Cerebellar cortex (tissue), 1 donor: Measurements from ENCODE around the gene CASTOR2.
"Not testable (repeated sequence)": the region's sequence is repeated elsewhere in the genome, so short reads cannot be mapped to it uniquely, and the experiment has no call there.

ENCODE experiments used
- DNase-seq: peaks from one replicate; pipeline ENCODE4 v3.0.0-alpha.2; 2015; ENCODE audit warnings: low spot score

The CASTOR2 gene

DNA sequence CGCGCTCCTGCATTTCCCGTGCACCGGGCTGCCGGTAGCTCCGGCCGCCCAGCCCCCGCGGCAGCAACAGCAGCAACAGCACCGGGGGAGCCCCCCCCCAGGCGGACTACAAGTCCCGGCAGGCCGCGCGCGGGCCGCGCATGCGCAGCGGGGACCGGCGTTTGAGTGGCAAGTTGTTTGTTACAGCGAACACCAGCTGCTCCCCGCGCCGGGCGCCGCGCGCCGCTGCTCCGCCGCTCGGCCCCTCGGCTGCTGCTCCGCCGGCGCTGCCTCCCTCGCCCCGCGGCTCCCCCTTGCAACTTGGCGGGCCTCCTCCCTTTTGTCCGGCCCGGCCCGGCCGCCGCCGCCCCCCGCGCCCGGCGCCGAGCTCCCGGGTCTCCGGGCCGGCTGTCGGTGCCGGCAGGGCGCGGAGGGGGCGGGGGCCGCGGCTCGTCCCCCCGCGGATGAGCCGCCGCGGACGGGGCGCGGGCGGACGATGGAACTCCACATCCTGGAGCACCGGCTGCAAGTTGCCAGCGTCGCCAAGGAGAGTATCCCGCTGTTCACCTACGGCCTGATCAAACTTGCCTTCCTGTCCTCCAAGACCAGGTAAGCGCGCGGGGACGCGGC lies at the start of gene CASTOR2:
Gene CASTOR2 (plus strand): TSS at position 195 of the 609 bp plus-strand sequence. CDS start 281 bp downstream, at position 476.
- DNase-seq: not testable (repeated sequence)

DNA sequence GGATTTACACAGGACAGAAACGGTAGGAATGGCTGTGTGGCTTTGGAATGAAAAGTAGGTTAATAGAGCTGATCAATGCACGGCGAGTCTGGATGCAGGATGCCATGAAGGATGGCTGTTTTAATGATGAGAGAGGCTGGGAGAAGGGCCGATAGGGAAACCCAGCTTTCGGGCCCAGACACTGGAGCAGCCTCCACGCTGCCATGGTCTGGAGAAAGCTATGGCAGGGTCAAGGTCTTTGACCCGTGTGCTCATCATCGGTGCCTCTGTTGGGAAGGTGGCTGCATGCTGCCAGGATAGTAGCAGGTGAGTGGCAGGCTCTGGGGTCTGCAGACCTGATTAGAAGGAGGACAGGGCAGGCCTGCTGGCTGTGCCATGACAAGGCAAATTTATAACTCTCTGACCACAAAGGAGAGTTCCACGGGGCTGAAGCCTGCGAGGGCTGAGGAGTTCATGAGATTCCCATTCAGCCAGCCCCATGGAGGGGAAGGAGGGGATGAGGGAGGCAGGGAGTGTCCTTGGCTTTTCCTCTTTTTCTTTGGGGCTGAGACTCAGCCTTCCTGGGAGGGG lies 42.1 kb upstream of the CASTOR2 start:
- not testable (repeated sequence) for DNase-seq

DNA sequence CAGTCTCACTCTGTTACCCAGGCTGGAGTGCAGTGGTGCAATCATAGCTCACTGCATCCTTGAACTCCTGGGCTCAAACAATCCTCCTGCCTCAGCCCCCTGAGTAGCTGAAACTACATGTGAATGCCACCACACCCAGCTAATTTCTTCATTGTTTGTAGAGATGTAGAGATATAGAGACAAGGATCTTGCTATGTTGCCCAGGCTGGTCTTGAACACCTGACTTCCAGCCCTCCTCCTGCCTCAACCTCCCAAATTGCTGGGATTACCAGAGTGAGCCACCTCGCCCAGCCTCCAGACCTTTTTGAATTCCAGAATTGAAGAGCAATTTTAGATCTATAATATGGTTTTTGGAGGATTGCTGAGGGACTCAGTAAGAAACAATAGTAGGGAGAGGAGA lies 40.9 kb upstream of the CASTOR2 start:
- DNase-seq: not testable (repeated sequence)

GRCh38 chr7:74926968-74927367 lies 37.5 kb upstream of the CASTOR2 start:
- DNase-seq: not testable (repeated sequence)

GRCh38 chr7:74931563-74932328 lies 32.8 kb upstream of the CASTOR2 start:
- DNase-seq: not testable (repeated sequence)

- not testable (repeated sequence) for DNase-seq
Observed at GRCh38 chr7:74939429-74939828, 25.1 kb upstream of the CASTOR2 start.

GRCh38 chr7:74941302-74942069 lies 23.0 kb upstream of the CASTOR2 start:
- not testable (repeated sequence) for DNase-seq

DNA sequence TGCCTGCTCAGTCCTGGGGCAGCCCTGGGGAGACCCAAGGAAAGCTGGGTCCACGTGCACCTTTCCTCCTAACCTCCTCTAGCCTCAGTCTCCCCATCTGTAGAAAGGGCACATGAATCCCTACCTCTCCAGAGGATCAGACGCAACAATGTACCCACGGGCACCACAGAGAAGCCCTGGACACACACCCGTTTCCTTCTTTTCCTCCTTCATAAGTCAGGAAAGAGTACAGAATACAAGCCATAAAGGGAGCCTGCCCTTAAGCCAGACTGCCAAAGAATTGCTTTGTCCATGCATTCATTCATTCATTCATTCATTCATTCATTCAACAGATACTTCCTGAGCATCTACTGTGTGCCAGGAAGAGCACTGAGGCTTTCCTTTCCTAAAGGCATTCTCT lies 20.6 kb upstream of the CASTOR2 start:
- not testable (repeated sequence) for DNase-seq

GRCh38 chr7:74947741-74948140 lies 16.8 kb upstream of the CASTOR2 start:
- DNase-seq: not testable (repeated sequence)

GRCh38 chr7:74953774-74954173 lies 10.7 kb upstream of the CASTOR2 start:
- DNase-seq: not testable (repeated sequence)

- DNase-seq: not testable (repeated sequence)
Observed at GRCh38 chr7:74958328-74958727, 6.2 kb upstream of the CASTOR2 start.

DNA sequence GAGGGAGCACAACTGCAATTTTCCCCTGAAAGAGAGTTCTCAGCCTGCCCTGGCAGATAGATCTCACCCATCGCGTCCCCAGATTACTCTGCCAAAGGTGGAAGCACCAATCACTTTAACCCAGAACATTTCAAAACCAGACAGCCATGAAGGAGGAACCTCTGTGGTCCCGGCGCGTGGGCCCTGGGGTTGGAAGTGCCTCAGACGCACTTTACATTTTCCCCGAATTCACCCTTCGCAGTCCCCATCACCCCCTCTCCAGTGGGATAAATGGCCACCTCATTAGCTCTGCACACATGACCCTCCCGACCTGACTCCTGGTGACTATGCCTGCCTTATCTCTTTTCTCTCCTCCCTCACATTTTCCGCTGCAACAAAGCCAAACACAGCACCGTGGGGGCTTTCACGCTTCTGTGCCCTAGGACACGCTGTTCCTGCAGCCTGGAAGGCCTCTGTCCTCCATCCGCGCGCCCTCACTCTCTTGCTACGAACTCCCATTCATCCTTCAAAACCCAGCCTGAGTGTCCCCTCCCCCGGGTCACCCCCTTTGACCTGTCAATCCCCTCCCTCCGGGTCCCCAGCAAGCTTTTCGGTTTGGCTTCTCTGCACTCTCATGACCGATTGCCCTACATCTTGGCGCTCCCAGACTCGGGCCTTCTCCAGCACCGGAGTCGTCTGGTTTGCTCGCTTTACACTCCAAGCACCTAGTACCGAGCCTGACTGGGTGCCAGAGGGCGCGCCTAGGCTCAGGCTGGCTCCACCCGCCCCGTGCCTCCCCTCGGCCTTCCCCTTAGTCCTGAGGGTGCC lies 598 bp upstream of the CASTOR2 start:
- not testable (repeated sequence) for DNase-seq

GRCh38 chr7:74966208-74966854 lies 1.8 kb downstream of the CASTOR2 start:
- DNase-seq: not testable (repeated sequence)

DNA sequence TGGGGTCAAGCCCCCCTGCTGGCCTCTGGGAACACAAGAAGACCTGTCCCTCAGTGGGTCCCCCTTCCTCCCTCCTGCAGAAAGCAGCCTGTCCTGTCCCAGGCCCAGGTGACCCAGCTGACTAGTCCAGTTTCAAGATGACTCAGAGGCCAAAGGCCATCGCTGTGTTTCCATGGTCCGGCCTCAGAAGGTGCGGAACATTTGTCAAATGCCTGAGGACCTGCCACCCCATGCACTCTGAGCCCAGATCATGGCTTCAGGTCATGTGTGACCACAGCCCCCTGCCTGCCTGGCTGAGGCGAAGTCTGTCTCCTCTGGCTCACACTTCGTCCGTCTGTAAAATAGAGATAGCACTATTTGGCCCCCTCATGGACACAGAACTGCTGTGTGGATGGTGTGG lies 2.4 kb downstream of the CASTOR2 start:
- not testable (repeated sequence) for DNase-seq

GRCh38 chr7:74971431-74971830 lies 6.9 kb downstream of the CASTOR2 start:
- not testable (repeated sequence) for DNase-seq

GRCh38 chr7:74972377-74972776 lies 7.9 kb downstream of the CASTOR2 start:
- not testable (repeated sequence) for DNase-seq

GRCh38 chr7:74975959-74976358 lies 11.5 kb downstream of the CASTOR2 start:
- DNase-seq: not testable (repeated sequence)

DNA sequence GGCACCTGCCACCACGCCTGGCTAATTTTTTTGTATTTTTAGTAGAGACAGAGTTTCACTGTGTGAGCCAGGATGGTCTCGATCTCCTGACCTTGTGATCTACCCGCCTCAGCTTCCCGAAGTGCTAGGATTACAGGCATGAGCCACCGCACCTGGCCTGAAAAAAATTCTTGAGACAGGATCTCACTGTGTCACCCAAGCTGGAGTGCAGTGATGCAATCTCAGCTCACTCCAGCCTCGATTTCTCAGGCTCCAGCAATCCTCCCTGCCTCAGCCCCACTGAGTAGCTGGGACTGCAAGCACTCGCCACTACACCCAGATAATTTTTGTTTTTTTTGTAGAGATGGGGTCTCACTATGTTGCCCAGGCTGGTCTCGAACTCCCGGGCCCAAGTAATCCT lies 13.0 kb downstream of the CASTOR2 start:
- DNase-seq: not testable (repeated sequence)

GRCh38 chr7:74988436-74988835 lies 23.9 kb downstream of the CASTOR2 start:
- not testable (repeated sequence) for DNase-seq

DNA sequence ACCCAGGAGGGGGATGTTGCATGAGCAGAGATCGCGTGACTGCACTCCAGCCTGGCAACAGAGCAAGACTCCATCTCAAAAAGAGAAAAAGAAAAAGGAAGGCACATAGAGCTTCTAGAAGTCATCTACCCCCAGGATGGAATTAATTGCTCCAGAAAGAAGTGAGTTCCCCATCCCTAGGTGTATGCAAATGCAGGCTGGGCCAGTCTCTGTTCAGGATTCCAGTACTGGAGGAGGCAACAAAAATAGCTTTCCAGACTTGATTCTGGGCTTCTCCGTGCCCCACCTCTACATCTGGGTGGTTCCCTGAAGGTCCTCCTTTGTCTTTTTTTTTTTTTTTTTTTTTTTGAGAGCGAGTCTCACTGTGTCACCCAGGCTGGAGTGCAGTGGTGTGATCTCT lies 28.6 kb downstream of the CASTOR2 start:
- DNase-seq: no peak
